Neuronal stem cell (in vitro differentiated cells): ENCODE data around the gene MRPS5.

ENCODE experiments used
- DNase-seq: peaks from one replicate; pipeline ENCODE4 v3.0.0-alpha.2; 2013; ENCODE audit warnings: low spot score
- H2AFZ ChIP-seq: one replicate; pipeline ENCODE4 v1.6.1; 2013; ENCODE audit warnings: mild to moderate bottlenecking, low read length, inconsistent platforms
- H2AK5ac ChIP-seq: 2 replicates; pipeline ENCODE4 v1.6.1; 2013; ENCODE audit warnings: low read depth, mild to moderate bottlenecking, inconsistent platforms, low read length, moderate library complexity, mixed read lengths
- H2BK120ac ChIP-seq: 2 replicates; pipeline ENCODE4 v1.6.1; 2013; ENCODE audit warnings: low read depth, mild to moderate bottlenecking, inconsistent platforms, low read length, moderate library complexity, mixed read lengths
- H2BK12ac ChIP-seq: one replicate; pipeline ENCODE4 v1.6.1; 2013; ENCODE audit warnings: low read length, inconsistent platforms
- H2BK15ac ChIP-seq: 2 replicates; pipeline ENCODE4 v1.6.1; 2013; ENCODE audit warnings: mild to moderate bottlenecking, low read length, inconsistent platforms, mixed read lengths
- H2BK5ac ChIP-seq: one replicate; pipeline ENCODE4 v1.6.1; 2013; ENCODE audit warnings: inconsistent platforms, mild to moderate bottlenecking, low read length, moderate library complexity
- H3K14ac ChIP-seq: one replicate; pipeline ENCODE4 v1.6.1; 2013; ENCODE audit warnings: low read length, inconsistent platforms
- H3K18ac ChIP-seq: 2 replicates; pipeline ENCODE4 v1.6.1; 2013; ENCODE audit warnings: low read length, inconsistent platforms
- H3K23ac ChIP-seq: 2 replicates; pipeline ENCODE4 v1.6.1; 2013; ENCODE audit warnings: low read depth, mild to moderate bottlenecking, mixed read lengths, low read length, inconsistent platforms; ENCODE audit not compliant: poor library complexity
- H3K27ac ChIP-seq: replicated peaks from 3 replicates; pipeline ENCODE4 v1.5.1; 2013; ENCODE audit warnings: low read length, inconsistent platforms
- H3K27me3 ChIP-seq, 3 experiments: 2 replicates each; pipeline ENCODE4 v1.6.1; 2013; ENCODE audit warnings: low read length in 3 of 3, mild to moderate bottlenecking in 2 of 3, inconsistent platforms in 1 of 3, low read depth in 1 of 3, mixed read lengths in 1 of 3, moderate library complexity in 1 of 3; ENCODE audit not compliant: control insufficient read depth in 3 of 3, insufficient read depth in 3 of 3
- H3K36me3 ChIP-seq, 2 donors: replicated peaks in 1 of 2; 2 replicates each; pipeline ENCODE4 v1.6.1; 2013; ENCODE audit warnings: low read length in 2 of 2; ENCODE audit not compliant: control insufficient read depth in 2 of 2, insufficient read depth in 2 of 2
- H3K4ac ChIP-seq: 2 replicates; pipeline ENCODE4 v1.6.1; 2013; ENCODE audit warnings: inconsistent platforms, mild to moderate bottlenecking, low read length, moderate library complexity
- H3K4me1 ChIP-seq, 2 donors: 1 replicate in 1 of 2; 2 replicates in 1 of 2; pipeline ENCODE4 v1.6.1; 2013; ENCODE audit warnings: low read length in 2 of 2, low read depth in 1 of 2; ENCODE audit not compliant: control insufficient read depth in 2 of 2, insufficient read depth in 1 of 2
- H3K4me2 ChIP-seq: one replicate; pipeline ENCODE4 v1.6.1; 2013; ENCODE audit warnings: mild to moderate bottlenecking, low read length, inconsistent platforms; ENCODE audit not compliant: insufficient read depth, poor library complexity, severe bottlenecking
- H3K4me3 ChIP-seq, 2 donors: 2 replicates each; pipeline ENCODE4 v1.5.1; 2013; ENCODE audit warnings: low read length in 2 of 2, mild to moderate bottlenecking in 2 of 2, inconsistent platforms in 1 of 2, moderate library complexity in 1 of 2
- H3K79me1 ChIP-seq: one replicate; pipeline ENCODE4 v1.6.1; 2013; ENCODE audit warnings: low read depth, mild to moderate bottlenecking, inconsistent platforms, low read length, moderate library complexity
- H3K9ac ChIP-seq: one replicate; pipeline ENCODE4 v1.6.1; 2013; ENCODE audit warnings: mild to moderate bottlenecking, low read depth, low read length, inconsistent platforms; ENCODE audit not compliant: poor library complexity
- H3K9me3 ChIP-seq, 2 donors: replicated peaks in 1 of 2; 2 replicates each; pipeline versions ENCODE3 to v1.6.1; 2013; ENCODE audit warnings: low read length in 2 of 2, mild to moderate bottlenecking in 2 of 2, inconsistent platforms in 1 of 2, low read depth in 1 of 2, mixed read lengths in 1 of 2, moderate library complexity in 1 of 2; ENCODE audit not compliant: control insufficient read depth in 2 of 2, insufficient read depth in 1 of 2
- H4K8ac ChIP-seq: one replicate; pipeline ENCODE4 v1.6.1; 2013; ENCODE audit warnings: low read depth, mild to moderate bottlenecking, inconsistent platforms, low read length, moderate library complexity
- H4K91ac ChIP-seq: one replicate; pipeline ENCODE4 v1.6.1; 2013; ENCODE audit warnings: low read length, low read depth, mild to moderate bottlenecking, inconsistent platforms; ENCODE audit not compliant: poor library complexity
- WGBS, 2 donors: extraction: QIAGEN DNeasy Blood & Tissue Kit; methylation state at CpG; one replicate each; pipeline ENCODE4 v1.1.7; 2013; ENCODE audit warnings: missing lambda C conversion rate in 2 of 2, mixed read lengths in 1 of 2; ENCODE audit not compliant: insufficient read length in 2 of 2, insufficient replicate concordance in 1 of 2; ENCODE audit errors: extremely low coverage in 2 of 2; 5-methylcytosine and 5-hydroxymethylcytosine counted together

The MRPS5 gene

DNA sequence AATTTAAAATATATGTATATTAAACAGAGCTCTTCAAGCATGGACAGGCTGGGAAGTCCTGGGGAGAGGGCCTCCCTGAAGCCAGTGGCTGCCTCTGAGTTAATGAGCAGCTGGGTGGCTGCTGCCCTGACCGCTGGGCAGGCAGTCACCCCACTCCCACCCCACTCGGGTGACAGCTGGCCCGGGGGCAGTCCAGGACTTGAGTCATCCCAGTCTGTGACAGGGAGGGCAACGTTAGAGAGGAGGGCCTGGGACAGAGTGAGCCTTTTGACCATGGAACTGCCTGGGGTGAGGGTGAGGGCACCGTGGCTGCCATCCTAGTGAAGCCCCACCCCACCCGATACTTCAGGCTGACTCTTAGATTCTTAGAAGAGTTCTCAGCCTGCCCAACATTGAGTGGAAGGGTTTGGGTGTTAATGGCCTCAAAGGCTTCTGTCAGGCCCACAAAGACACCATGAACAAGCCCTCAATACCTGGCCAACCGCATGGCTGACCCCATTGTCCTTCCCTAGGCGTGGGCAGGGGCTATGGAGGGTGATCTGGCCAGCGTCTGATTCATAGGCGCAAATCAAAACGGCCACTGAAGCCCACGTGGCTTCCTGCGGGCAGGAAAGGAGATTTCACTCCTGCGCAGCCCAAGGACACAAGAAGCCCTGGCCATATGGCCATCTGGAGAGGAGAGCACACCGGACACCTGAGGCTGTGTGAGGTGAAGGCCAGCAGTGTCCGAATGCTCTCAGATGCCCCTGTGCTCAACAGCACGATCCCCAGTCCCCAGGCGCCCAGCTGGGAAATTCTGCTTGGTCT lies 47.5 kb downstream of the MRPS5 start:
- Histone ChIP-seq H2BK12ac (no peak overlapping the region), H3K4me3 (no peak overlapping the region), H3K9me3 (no peaks in the 10 kb centered on the region), H3K4me2 (no peak overlapping the region), H2BK5ac (no peak overlapping the region), H3K14ac (no peak overlapping the region), H4K91ac (no peak overlapping the region), H3K79me1 (peaks cover 2% of the 10 kb centered on the region), H3K4me1 (peaks cover 0 to 2% of the 10 kb centered on the region in 2 donors), H4K8ac (no peak overlapping the region), H3K18ac (peak overlapping the region; percentile 63), H3K27ac (no peak overlapping the region), H3K27me3 (peaks cover 0 to 8% (median 0%) of the 10 kb centered on the region in 3 experiments), H2AK5ac (peak overlapping the region; percentile 81), H2BK15ac (peak overlapping the region; percentile 60), H3K4ac (no peak overlapping the region), H2BK120ac (no peak overlapping the region), H2AFZ (no peak overlapping the region), H3K9ac (no peak overlapping the region), H3K36me3 (no peaks in the 10 kb centered on the region), H3K23ac (no peak overlapping the region)
- no peak for DNase-seq
- WGBS, 2 donors: no CpG with 5 or more reads among the region's 18 CpGs

DNA sequence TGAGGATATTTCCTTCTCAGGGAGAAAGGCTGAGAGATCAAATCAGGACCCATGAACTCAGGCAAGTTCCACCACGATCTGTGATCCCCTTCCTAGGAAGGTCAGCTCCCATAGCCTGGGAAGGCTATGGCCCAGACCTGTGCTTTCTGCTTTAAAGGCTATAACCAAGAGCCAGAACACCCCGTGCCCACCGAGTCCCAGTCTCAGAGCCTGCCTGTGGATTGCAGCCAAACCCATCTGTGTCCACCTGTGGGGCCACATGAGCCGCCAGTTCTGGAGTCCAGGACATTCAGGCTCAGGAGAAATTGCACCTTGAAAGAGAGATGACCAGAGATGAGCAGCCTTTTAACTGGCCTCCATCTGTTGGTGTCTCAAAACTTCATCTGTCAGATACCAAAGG lies 49.2 kb downstream of the MRPS5 start:
- peaks cover 0 to 2% of the 10 kb centered on the region in 2 donors for H3K4me1 ChIP-seq
- H2BK120ac ChIP-seq: no peak overlapping the region
- H3K27me3 ChIP-seq: peaks cover 0 to 8% (median 0%) of the 10 kb centered on the region in 3 experiments
- H3K9ac ChIP-seq: no peak overlapping the region
- H3K4ac ChIP-seq: no peak overlapping the region
- H3K18ac ChIP-seq: no peak overlapping the region
- H3K9me3 ChIP-seq: no peaks in the 10 kb centered on the region
- H4K8ac ChIP-seq: no peak overlapping the region
- no peak overlapping the region for H2AK5ac ChIP-seq
- H2BK15ac ChIP-seq: no peak overlapping the region
- no peak overlapping the region for H3K14ac ChIP-seq
- H2BK12ac ChIP-seq: no peak overlapping the region
- H3K23ac ChIP-seq: no peak overlapping the region
- H3K4me2 ChIP-seq: no peak overlapping the region
- no peak overlapping the region for H2AFZ ChIP-seq
- DNase-seq: no peak
- H3K36me3 ChIP-seq: no peaks in the 10 kb centered on the region
- no peak overlapping the region for H4K91ac ChIP-seq
- peaks cover 2% of the 10 kb centered on the region for H3K79me1 ChIP-seq
- no peak overlapping the region for H2BK5ac ChIP-seq
- H3K4me3 ChIP-seq: no peak overlapping the region
- WGBS, 2 donors: no CpG with 5 or more reads among the region's 4 CpGs
- H3K27ac ChIP-seq: no peak overlapping the region

DNA sequence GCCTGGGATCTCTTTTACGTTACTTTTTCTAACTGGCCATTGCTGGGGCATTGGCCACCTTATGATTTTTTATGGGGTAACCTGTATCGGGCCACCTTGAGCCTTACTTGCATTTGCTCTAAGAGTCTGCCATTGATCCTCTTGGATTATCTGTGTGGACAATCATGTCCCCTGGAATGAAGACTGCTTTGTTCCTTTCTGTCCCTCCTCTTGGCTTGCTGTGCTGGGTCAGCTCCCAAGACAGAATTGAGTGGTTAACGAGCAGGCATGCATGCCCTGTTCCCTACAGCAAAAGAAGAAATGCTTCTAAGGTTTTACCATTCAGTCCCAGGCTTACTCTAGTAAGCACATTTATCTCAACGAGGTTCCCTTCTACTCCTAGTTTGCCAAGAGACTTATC lies 49.8 kb downstream of the MRPS5 start:
- WGBS, 2 donors: no CpG with 5 or more reads among the region's 4 CpGs
- DNase-seq: no peak
- H2AFZ ChIP-seq: no peak overlapping the region
- H3K27me3 ChIP-seq: peaks cover 0 to 8% (median 0%) of the 10 kb centered on the region in 3 experiments
- H3K4me2 ChIP-seq: no peak overlapping the region
- peaks cover 0 to 2% of the 10 kb centered on the region in 2 donors for H3K4me1 ChIP-seq
- H3K9ac ChIP-seq: no peak overlapping the region
- H2BK12ac ChIP-seq: no peak overlapping the region
- H2BK5ac ChIP-seq: no peak overlapping the region
- H3K27ac ChIP-seq: no peak overlapping the region
- no peak overlapping the region for H3K4me3 ChIP-seq
- H4K8ac ChIP-seq: no peak overlapping the region
- no peak overlapping the region for H2AK5ac ChIP-seq
- no peak overlapping the region for H3K23ac ChIP-seq
- H2BK120ac ChIP-seq: no peak overlapping the region
- no peak overlapping the region for H2BK15ac ChIP-seq
- H3K36me3 ChIP-seq: no peaks in the 10 kb centered on the region
- no peak overlapping the region for H3K4ac ChIP-seq
- peaks cover 2% of the 10 kb centered on the region for H3K79me1 ChIP-seq
- H4K91ac ChIP-seq: no peak overlapping the region
- no peak overlapping the region for H3K18ac ChIP-seq
- H3K9me3 ChIP-seq: no peaks in the 10 kb centered on the region
- H3K14ac ChIP-seq: no peak overlapping the region

DNA sequence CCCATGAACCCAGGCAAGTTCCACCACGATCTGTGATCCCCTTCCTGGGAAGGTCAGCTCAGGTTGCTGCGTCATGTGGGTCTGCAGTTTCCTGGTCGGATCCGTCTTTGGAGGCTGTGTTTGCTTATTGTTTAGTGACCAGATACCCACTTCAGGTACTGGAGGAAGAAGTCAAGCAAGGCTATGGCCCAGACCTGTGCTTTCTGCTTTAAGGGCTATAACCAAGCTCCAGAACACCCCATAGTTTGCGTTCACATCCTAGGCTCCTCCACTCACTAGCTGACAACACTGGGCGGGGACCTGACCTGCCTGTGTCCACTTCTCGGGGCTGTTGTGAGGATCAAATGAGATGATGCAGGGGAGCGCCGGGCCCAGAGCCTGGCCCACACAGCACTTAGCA lies 52.1 kb downstream of the MRPS5 start:
- no peak for DNase-seq
- no peak overlapping the region for H3K9ac ChIP-seq

More for the DNA sequence above, 52.1 kb downstream of the MRPS5 start:
- Histone ChIP-seq H3K27me3 (peaks cover 0 to 2% (median 0%) of the 10 kb centered on the region in 3 experiments), H3K18ac (no peak overlapping the region), H2AK5ac (no peak overlapping the region), H4K8ac (no peak overlapping the region), H3K36me3 (no peaks in the 10 kb centered on the region), H2BK120ac (no peak overlapping the region), H3K14ac (no peak overlapping the region), H3K27ac (no peak overlapping the region), H2BK12ac (no peak overlapping the region), H3K4me1 (no peaks in the 10 kb centered on the region), H2AFZ (no peak overlapping the region), H3K9me3 (no peaks in the 10 kb centered on the region), H3K4ac (no peak overlapping the region), H3K4me3 (no peak overlapping the region), H2BK5ac (no peak overlapping the region), H4K91ac (no peak overlapping the region), H2BK15ac (no peak overlapping the region), H3K4me2 (no peak overlapping the region), H3K23ac (no peak overlapping the region), H3K79me1 (no peaks in the 10 kb centered on the region)
- WGBS, 2 donors: no CpG with 5 or more reads among the region's 9 CpGs
